ENCODE measurements around the gene ZFP62. TPM values are rescaled to one million over a fixed set of nuclear protein-coding genes. Genes with fewer than 3 reads are reported as not detected.

ZFP62 gene
- total and polyA plus RNA-seq, 2 of the 8 experiments (the other 6 are each of a cell fraction or from before 2014, with no cell fraction given) = 9.3 to 38.5 TPM

GRCh38 chr5:180862645-180863044, 1.6 kb upstream of the ZFP62 start:
- Histone ChIP-seq H2BK120ac (replicated peaks; ENCODE audit: low read depth, low read length) (no peak overlapping the region), H3K9me3 (ENCODE audit: insufficient read depth in 2 of 2, low read depth in 1 of 2, low read length in 1 of 2) (no peaks in the 10 kb centered on the region), H3K23ac (ENCODE audit: insufficient read length) (no peak overlapping the region), H3K4ac (replicated peaks; ENCODE audit: insufficient read length, low read depth, low read length) (no peak overlapping the region), H3K56ac (replicated peaks; ENCODE audit: insufficient read length, low read depth, low read length) (no peak overlapping the region), H2BK15ac (ENCODE audit: low read length) (no peak overlapping the region), H3K36me3 (ENCODE audit: control insufficient read depth in 2 of 4, insufficient read depth in 4 of 4, low read length in 3 of 4) (no peaks in the 10 kb centered on the region; a peak in 4 of 8 replicates), H3K79me2 (ENCODE audit: control insufficient read depth in 1 of 2, insufficient read depth in 2 of 2, low read length in 2 of 2) (peaks cover 0 to 19% of the 10 kb centered on the region in 2 experiments; a peak in 2 of 4 replicates), H4K20me1 (replicated peaks in 1 of 2; ENCODE audit: control insufficient read depth in 1 of 2, insufficient read depth in 2 of 2, low read length in 2 of 2) (peaks cover 2 to 5% of the 10 kb centered on the region in 2 experiments), H3K27ac (ENCODE audit: low read depth, low read length) (no peak overlapping the region), H4K5ac (ENCODE audit: insufficient read length, low read depth, low read length) (no peak overlapping the region), H3K27me3 (replicated peaks in 1 of 4; ENCODE audit: control insufficient read depth in 3 of 4, extremely low read depth in 1 of 4, insufficient read depth in 3 of 4, low read length in 3 of 4) (no peaks in the 10 kb centered on the region), H3K9ac (replicated peaks in 1 of 4; ENCODE audit: extremely low read depth in 1 of 4, low read depth in 3 of 4, low read length in 3 of 4) (no peak overlapping the region), H3K18ac (ENCODE audit: extremely low read depth, low read length) (no peak overlapping the region), H4K8ac (ENCODE audit: extremely low read depth, insufficient read depth, low read length) (no peak overlapping the region), H3K4me1 (replicated peaks in 1 of 4; ENCODE audit: control insufficient read depth in 3 of 4, insufficient read depth in 4 of 4, low read length in 3 of 4) (peaks cover 0 to 8% (median 0%) of the 10 kb centered on the region in 4 experiments; a peak in 2 of 7 replicates), H2AK5ac (ENCODE audit: low read depth, low read length) (no peak overlapping the region), H2BK5ac (ENCODE audit: low read depth, low read length) (no peak overlapping the region; the same call in 1 of the 2 replicates), H3K4me2 (ENCODE audit: insufficient read depth in 1 of 2, low read depth in 2 of 2, low read length in 2 of 2) (no peak overlapping the region; a peak in 1 of 4 replicates), H3K4me3 (ENCODE audit: extremely low read depth in 1 of 4, insufficient read depth in 2 of 4, low read depth in 3 of 4, low read length in 4 of 4) (peak overlapping the region in 1 of 4 experiments; percentile 98; a peak in 1 of 8 replicates), H3K23me2 (ENCODE audit: low read depth, low read length) (peaks cover 2% of the 10 kb centered on the region; the same call in 1 of the 2 replicates), H3K14ac (ENCODE audit: insufficient read length) (no peak overlapping the region), H2AFZ (ENCODE audit: low read length) (no peak overlapping the region), H2BK20ac (ENCODE audit: low read length) (no peak overlapping the region), H4K91ac (replicated peaks; ENCODE audit: insufficient read length, low read length) (no peak overlapping the region), H2BK12ac (ENCODE audit: low read depth, low read length) (0 out of 2 replicates have a peak overlapping the region, but pooled peaks have one; percentile 27), H3K79me1 (ENCODE audit: low read depth, low read length) (no peaks in the 10 kb centered on the region)
- DNase-seq (ENCODE audit: low read depth in 1 of 2, low spot score in 2 of 2) (peak in 1 of 2 experiments; percentile 57), FAIRE-seq (no peak)
- whole genome bisulfite sequencing, 2 experiments (ENCODE audit: extremely low coverage in 1 of 2, insufficient coverage in 1 of 2, insufficient read length in 1 of 2, insufficient replicate concordance in 2 of 2, low coverage in 1 of 2, low lambda C conversion rate in 2 of 2, missing lambda C conversion rate in 1 of 2) = 43% methylated on average over 11 of the region's 11 CpGs; no CpG with 5 or more reads in 1 of the 2 experiments
- CTCF ChIA-PET (ENCODE audit: partially characterized antibody) = interaction anchor here (0.9 to 3.5 kb wide), 9 partner anchors 45 to 306 kb away, joined by 3 to 14 read pairs (median 3); no protein-coding TSS in a partner anchor
- POLR2A ChIA-PET (ENCODE audit: partially characterized antibody) = interaction anchor here (1.4 to 3.5 kb wide), 3 partner anchors 31 to 76 kb away, joined by 4 to 12 read pairs (median 5); partner anchors contain the start of gene MGAT1
- TF ChIP-seq SIX5 (IDR thresholded peaks at IDR 0.05; ENCODE audit: low read depth, low read length) (no peak), RAD21 (IDR thresholded peaks at IDR 0.05 in 1 of 2, conservative IDR thresholded peaks at IDR 0.05 in 1 of 2; ENCODE audit: low read depth in 2 of 2, low read length in 2 of 2) (peak; percentile 27 to 51; a peak in 2 of 4 replicates), SUZ12 (IDR thresholded peaks at IDR 0.05; ENCODE audit: low read length) (no peak), POLR2A (IDR thresholded peaks at IDR 0.05; ENCODE audit: control extremely low read depth in 1 of 2, low read depth in 2 of 2, low read length in 2 of 2) (no peak), EGR1 (IDR thresholded peaks at IDR 0.05; ENCODE audit: borderline replicate concordance, low read depth, low read length) (no peak), KDM5A (IDR thresholded peaks at IDR 0.05; ENCODE audit: low read length) (no peak), JUND (IDR thresholded peaks at IDR 0.05; ENCODE audit: low read length) (no peak), PHF8 (conservative IDR thresholded peaks at IDR 0.05; ENCODE audit: low read depth, low read length) (no peak), ATF2 (IDR thresholded peaks at IDR 0.05; ENCODE audit: low read length) (no peak)

Measured in H1 (cell line).